NCI-H345 treated with DMSO at 0.1 percent for 48 hours (cell line): Measurements from ENCODE around the gene SMAD7.
A peak's percentile ranks its signal among the peaks of the same experiment; 100 is the strongest.

Experiments used
- DNase-seq: peaks from one replicate; lab custom pipeline; 2025; ENCODE audit not compliant: unreplicated experiment; lab: John Stamatoyannopoulos, UW

SMAD7 gene

DNA sequence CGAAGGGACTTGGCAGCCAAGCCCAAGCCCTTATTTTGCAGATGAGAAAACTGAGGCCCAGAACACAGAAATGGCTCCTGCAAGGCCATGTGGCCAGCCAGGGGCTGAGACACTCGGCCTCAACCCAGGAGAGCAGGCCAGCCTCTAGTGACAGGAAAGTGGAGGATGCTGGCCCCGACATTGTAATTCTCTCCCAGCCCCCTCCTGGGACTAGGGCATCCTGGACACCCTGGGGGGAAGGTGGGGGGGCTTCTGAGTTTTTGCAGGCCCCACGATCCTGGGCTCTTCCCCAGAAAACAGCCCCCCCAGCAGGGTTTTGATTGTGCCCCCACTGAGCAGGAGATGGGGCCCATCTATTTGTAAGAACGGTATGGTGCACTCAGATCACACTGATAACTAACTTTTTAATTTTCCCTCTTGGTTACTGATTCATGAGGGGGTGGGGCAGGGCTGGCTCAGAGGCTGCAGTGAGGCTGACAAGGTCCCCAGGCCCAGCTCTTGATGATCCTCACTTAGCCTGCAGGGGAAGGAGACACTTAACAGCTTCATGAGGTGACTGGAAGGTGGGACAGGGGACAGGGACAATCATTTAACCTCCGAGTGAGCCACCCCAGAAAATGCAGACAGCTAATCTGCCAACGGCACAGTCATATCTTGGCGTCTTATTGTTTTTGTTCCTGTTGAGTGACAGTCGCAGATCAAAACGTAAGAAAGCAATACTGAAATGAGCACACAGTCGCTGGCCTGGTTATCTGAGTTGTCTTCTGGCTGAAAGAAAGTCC lies 18.9 kb downstream of the SMAD7 start:
- no peak for DNase-seq

DNA sequence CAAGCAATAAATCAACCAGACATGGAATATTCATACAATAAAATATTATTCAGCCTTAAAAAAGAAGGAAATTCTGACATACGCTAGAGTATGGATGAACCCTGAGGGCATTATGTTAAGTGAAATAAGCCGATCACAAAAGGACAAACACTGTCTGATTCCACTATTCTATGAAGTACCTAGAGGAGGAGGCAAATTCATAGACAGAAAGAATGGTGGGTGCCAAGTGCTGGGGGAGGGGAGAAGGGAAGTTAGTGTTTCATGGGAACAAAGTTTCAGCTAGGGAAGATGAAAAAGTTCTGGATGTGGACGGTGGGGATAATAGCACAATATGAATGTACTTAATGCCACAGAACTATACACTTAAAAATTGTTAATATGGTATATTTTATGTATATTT lies 19.8 kb downstream of the SMAD7 start:
- DNase-seq = no peak

DNA sequence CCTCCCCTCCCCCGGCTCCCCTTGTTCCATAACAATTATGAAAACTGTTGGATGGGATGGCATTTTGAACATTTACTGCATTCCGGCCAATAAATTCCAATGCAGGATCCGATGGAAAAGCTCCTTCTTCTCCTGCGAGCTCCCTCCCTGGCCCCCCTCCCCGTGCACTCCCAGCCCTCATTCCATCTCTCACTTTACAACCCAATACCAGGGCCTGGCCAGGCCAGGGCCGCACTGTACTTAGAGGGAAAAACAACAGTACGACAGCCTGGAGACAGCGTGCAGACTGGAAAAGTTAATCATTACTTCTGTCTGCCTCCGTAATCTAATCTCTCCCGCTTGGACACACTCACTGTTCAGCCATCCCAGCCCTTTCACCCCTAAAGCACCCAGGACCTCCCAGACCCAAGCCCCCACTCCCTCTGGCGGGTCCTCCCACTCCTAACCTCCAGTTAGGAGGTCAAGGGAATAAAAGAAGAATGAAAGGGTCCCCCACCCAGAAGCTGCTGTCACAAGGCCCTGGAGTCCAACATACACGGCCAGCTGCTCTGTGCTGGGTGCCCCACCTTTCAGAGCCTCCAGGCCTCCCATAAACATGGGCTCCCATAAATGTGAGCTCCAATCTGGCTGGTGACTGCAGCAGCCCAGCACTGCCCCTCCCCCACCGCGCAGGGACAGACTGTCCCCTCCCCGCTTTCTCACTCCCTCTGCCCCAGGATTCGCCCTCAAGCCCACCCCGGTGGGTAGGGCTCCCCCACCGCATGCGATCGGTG lies 20.6 kb downstream of the SMAD7 start:
- DNase-seq = no peak

DNA sequence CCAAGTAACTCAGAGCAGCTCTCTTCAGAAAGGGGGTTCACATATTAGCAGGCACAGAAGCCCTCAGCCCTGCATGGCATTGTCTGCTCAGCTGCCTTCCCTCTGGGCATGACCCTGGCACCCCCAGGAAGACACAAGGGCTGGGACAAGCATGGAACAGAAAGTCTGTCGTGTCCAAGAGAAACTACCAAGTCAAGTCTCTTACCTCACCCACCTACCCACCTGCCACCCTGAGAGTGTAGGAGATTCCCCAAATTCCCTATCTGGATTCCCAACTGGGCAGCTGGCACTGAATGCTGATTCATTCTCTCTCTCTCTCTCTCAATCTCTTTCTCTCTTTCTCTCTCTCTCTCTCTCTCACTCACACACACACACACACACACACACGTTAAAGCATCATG lies 21.6 kb downstream of the SMAD7 start:
- no peak for DNase-seq

DNA sequence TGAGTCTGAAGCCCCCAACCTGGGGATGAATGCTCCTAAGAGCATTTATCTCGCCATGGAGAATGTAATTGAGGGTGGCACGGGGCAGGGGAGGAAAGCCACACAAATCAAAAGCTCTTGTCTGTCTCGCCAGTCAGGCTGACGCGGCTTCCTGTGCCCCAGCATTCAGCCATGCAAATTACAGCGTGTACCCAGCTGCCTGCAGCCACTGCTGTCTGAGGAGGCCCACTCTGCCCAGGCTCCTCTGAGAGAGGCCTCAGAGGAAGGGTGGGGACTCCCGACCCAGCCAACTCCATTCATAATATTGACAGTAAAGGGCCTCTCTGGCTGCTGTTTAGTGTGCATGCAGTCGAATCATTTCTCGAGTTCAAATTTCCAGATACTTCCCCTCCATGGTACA lies 22.0 kb downstream of the SMAD7 start:
- DNase-seq = peak; percentile 29

DNA sequence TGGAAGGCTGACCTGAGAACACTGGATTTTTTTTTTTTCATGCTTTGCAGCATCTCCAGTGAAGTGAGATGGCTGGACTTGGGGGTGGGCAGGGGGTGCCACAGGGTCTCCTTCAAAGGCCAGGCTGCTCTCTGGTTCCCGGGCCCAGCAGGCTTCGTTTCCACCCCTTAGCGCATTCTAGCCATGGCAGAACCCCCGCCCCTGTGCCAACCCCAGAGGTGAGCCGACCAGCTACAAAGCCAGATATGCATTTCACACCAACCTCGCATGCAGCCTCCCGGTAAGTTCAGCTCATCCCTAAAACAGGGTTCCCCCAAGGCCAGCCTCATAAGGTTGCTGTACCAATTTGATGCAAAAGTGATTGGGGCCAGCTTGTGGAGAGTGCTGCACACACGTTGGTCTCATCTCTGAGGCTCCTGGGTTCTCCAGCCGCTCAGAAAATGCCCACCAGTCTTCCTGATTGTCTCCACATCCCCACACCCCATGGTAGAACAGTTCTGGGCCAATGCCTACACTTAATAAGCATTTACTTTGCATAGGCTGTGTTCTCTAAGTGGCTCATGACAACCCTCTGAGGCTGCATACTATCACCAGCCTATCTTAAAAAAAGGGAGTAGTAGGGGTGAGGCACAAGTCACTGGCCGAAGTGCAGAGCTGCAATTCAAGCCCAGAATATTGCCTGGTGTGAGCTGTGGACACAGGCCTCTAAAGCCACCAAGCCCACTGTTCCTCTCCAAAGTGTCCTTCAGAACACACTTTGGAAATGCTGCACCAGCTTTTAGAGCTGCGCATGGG lies 23.3 kb downstream of the SMAD7 start:
- DNase-seq = no peak

DNA sequence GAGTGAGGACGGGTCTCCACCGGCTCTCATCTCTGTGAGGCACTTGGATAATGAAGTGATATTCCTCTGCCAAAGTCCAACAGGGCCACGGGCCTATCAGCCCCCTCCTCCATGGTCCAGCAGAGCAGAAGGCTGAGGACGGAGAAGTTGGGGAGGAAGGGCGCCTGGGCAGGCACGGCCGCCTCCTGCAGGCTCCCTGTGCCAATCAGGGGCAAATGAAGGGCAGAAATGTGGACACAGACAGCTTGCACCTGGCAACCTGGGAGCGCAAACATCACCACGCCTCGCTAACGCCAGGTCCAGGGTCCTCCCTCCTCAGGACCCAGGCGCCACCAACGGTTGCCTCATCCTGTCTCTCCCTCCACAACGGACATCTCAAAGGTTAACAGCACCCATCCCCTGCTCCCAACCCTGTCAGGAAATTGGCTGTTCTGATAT lies 24.3 kb downstream of the SMAD7 start:
- no peak for DNase-seq

DNA sequence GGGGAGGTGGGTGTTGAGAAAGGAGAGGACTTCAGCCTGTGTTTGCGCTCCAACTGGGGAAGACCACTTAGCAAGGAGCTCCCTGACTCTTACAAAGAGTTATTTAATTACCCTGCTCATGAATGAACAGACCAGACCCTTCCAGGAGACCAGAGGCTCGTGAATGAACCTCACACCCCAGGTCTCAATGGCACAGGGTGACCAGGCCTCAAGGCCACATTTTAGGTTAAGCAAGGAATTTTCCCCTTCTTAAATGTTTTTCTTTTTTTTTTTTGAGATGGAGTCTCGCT lies 25.3 kb downstream of the SMAD7 start:
- no peak for DNase-seq

DNA sequence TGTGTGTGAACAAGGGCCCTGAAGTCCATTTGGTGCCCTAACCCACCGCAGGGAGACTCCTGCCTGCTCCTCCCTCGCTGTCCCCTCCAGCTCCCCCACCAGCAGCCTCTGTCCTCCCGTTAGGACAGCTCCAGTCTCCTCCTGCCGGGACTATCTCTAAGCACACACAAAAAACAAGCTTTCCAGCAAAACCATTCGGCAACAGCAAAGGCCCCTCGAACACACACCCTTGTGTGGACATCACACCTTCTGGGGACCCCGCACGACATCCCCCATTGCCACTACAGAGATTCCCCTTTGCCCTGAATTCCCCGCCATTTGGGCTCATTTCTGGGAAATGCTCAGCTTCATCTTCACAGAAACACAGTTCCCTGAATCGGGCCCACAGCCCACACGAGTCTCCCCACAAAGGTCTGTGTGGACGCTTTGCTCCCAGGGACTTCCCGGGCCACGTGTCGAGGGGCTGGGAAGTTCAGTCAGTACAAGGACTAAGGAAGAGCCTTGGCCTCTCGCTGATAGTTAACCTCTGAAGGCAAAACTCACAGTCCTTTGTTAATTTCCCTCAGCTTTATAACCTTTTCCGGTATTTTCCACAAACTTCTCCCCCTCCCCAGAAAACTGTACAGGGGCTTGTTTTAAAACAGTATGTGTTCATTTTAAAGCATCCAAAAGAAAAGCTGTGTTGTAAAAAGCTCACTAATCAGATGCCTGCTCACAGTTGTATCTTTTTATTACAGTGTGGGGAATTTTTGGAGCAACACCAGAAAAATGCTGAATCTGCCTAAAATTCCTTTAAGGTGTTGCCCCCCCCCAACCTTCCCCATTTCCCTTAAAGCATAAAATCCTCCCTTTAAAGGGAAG lies 25.9 kb downstream of the SMAD7 start:
- DNase-seq = no peak

DNA sequence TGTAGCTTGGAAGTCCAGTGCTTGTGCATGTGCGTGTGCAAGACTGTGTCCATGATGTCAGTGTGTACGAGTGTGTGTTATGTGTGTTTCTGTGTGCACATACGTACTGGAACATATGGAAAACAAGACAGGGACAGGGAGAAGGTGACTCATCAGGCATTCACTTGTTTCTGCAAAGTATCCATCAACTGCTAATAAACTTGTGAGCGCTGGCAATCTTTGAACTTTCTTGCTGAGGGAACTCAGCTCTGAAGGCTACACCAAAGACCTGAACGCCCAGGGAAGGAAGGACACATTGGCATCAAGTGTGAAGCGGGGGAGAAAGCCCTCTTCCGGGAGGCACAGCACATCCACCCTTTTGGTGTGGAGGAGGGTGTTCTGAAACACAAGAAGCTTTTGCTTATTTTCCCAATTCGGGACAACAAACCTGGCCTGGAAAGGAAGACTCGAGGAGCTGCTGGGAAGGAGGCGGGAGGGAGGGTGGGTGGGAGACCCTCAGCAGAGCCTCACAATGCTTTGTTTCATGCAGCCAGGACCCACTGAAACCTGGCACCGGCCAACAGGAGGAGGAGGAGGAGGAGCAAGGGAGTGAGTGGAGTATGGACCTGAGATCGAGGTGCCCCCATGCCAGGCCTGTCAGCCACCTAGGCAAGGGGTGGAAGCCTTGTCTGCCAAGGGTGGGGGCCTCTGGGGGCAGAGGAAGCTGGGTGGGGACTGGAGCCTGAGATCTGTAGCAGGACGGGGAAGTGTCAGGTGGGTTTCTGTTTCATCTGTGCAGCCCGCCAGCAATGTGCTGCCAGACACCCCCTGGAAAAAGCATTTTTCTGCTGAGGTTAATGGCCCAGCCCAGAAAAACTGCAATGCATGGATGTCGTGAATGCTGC lies 26.8 kb downstream of the SMAD7 start:
- no peak for DNase-seq

DNA sequence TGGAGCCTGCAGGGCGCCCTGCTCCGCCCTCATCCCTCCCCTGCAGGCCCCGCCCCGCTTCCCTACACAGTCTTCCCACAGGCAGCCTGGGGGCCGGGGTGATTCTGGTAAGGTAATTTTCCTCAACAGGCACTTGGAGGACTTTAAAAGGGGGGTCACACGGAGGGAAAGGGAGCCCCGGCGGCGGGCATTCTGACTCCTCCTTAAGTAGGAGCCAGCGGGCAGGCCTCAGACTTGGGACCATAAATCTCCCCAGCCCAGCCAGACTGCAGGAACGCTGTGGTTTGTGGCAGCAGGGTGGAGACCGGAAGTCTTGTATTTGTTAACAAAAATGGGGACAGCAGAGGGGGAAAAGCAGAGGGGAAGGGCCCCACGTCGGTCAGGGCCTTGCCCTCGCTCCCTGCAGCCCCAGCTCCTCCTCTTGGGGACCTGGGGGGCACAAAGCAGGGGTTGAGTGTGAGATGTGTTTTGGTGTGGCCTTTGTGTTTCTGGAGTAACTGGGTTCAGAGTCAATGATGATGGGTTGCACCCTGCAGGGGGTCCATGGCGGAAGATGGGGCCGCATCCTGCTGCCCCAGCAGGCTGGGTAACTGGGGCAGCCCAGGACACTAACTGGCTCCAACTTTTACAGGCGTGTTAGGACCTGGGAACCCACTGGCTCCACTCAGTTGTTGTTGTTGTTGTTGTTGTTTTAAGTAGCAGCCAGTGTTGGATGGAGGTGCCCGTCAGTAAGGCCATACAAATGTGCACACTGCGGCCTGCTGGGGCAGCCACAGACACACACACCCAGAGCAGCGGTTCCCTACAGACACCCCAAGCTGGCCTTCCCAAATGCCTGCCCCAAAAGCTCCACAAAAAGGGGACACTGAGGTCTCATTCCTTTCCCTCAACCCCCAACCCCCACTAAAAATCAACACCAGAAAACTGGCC lies 27.7 kb downstream of the SMAD7 start:
- DNase-seq = no peak

DNA sequence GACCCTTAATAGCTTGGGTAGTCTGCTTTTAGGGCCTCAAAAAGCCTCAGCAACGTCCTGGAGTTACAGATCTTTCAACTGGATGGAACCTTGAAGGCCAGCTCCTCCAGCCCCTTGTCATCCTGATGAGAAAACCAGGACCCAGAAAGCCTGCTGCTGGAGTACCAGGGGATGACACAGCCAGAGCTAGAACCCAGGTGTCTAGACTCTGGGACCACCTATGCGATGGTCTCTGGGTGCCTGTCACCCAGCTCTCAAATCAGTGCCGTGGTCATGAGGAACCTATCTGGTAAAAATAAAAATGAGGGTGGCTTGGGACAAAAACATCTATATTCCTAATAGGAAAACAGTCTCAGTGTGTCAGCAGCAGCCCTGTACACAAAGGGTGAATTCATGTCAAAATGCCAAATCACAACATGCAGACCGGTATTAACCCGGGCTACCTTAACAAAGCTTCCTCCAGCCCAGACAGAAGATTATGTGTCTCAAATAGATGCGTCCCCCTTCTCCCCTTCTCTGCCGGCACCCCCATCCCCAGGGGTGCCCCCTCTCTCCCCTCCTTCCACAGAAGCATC lies 28.5 kb downstream of the SMAD7 start:
- DNase-seq = no peak

DNA sequence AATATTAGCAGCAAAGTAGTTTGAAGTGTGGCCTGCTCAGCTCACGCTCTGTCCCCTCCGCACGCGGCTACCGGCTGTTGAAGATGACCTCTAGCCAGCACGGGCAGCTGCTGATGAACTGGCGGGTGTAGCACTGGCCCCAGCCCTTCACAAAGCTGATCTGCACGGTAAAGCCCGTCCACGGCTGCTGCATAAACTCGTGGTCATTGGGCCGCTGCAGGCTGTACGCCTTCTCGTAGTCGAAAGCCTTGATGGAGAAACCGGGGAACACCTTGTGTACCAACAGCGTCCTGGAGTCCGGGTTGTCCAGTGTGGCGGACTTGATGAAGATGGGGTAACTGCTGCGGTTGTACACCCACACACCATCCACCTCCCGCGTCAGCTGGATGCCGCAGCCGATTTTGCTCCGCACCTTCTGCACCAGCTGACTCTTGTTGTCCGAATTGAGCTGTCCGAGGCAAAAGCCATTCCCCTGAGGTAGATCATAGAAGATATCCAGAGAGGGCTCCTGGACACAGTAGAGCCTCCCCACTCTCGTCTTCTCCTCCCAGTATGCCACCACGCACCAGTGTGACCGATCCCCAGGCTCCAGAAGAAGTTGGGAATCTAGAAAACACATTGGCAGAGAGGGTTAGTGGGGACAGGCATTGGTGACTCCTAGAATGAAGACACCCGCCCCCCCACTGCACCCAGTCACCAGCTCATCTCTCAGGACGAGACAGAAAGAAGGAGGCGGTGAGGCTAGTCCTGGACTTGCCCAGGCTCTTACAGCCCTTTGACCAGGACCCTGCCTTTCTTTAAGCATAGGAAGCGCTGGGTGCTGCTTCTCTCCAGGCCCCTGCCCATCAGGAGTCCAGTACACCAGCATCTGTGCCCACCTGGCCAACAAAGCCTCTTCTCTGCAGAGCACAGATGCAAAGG lies 29.2 kb downstream of the SMAD7 start:
- no peak for DNase-seq

DNA sequence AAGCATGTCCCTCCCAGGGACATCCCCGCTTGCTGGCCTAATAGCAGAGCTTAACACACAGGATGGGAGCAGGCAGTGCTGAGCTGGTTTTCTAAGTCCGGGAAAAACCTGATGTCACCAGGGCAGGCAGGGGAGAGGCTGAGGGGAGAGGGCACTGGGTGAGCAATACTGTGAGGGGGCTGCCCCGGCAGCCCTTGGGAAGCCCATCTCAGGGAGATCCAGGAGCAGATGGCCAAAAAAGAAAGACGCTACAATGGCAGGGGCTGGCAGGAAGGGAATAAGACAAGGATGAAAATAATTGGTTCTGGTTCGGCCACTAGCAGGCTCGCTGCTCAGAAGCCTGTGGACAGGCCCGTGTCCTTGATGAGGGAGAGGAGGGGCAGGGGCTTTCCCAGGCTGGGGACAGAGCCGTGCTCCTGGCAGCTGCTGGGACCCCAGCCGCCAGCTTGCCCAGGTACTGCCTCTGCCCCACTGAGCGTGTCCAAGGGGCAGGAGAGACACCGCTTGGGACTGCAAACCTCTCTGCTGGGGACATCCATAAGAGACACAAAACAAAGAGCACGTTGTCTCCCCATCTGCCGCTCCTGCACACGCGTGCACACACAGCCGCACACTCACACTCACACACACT lies 30.2 kb downstream of the SMAD7 start:
- no peak for DNase-seq

DNA sequence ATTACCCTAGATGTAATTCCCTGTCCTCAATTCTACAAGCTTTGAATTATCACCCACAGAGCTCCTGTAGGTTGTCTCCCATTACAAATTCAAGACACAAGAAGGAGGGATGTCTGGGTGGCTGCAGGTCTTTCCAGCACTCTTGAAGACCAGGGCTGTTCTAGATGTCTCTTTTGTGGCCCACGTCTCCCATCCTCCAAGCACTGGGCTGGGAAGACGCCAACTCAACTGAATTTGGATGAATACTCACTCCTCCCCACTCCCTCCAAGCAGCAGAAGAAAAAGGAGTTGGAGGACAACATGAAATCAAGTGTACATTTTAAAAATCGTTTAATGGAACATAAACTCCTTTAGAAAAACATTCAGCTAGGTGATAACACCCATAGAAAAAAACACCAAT lies 31.2 kb downstream of the SMAD7 start:
- no peak for DNase-seq

DNA sequence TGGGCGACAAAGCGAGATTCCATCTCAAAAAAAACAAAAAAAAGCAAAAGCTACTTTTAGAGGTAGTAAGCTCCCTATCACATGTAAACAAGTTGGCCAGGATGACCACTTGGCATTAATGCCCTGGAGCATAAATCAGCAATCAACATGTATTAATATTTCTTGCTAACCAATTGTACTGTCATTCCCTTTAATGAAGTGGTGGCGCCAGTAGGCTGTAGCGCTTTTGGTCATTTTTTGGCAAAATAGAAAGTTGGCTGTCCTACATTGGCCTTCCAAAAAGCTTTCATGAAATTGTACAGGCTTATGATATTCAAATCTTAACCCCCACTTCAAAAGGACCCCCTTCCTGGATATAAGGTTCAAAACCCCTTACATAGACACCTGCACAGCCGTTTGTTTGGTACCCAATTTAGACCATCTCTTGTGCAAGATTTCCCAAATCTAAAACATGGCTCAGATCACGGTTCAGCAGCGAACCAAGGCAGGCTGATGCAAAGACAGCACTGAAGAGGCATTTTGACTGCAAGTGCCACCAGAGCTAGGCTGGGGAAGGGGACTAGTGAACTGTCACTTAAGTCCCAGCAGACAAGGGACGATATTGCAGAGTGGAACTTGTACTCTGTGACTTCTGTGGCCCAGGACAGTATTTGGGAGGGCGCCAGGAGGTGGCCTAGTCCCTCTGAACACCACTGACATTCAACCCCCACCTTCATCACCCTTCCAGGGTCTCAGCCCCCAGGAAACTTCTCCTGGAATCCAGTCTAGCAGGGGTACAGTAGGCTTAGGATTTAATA lies 31.9 kb downstream of the SMAD7 start:
- DNase-seq = no peak
